Astrocyte (in vitro differentiated cells and primary cell): Measurements from ENCODE around the gene FAM13A.

ENCODE experiments used
- CTCF ChIP-seq: IDR thresholded peaks from 2 replicates; pipeline ENCODE4 v1.5.1; 2011; ENCODE audit warnings: low read depth, mild to moderate bottlenecking, inconsistent platforms, low read length, moderate library complexity; ENCODE audit not compliant: insufficient read depth
- EZH2 ChIP-seq: IDR thresholded peaks from 2 replicates; pipeline ENCODE4 v1.6.1; 2012; ENCODE audit warnings: mild to moderate bottlenecking, low read length, inconsistent platforms; ENCODE audit not compliant: insufficient read depth

GRCh38 chr4:89006307-89006706, 50.7 kb downstream of the FAM13A start:
- no peak for TF ChIP-seq CTCF
- TF ChIP-seq EZH2, result no peak
